ENCODE results near the gene PERM1.

GRCh38 chr1:1025730-1026129 lies 43.8 kb upstream of the PERM1 start:
- TF ChIP-seq POLR2A (IDR thresholded peaks at IDR 0.05) (no peak), CTCF (IDR thresholded peaks at IDR 0.05) (no peak)

Data from upper lobe of left lung (tissue), 4 donors.